ENCODE results near the gene IVD. TPM values are rescaled to one million over a fixed set of nuclear protein-coding genes. Genes with fewer than 3 reads are reported as not detected.
A peak's percentile ranks its signal among the peaks of the same experiment; 100 is the strongest.

The IVD gene
- total RNA-seq, 1 experiment from 2014 or later: 93.1 TPM

DNA sequence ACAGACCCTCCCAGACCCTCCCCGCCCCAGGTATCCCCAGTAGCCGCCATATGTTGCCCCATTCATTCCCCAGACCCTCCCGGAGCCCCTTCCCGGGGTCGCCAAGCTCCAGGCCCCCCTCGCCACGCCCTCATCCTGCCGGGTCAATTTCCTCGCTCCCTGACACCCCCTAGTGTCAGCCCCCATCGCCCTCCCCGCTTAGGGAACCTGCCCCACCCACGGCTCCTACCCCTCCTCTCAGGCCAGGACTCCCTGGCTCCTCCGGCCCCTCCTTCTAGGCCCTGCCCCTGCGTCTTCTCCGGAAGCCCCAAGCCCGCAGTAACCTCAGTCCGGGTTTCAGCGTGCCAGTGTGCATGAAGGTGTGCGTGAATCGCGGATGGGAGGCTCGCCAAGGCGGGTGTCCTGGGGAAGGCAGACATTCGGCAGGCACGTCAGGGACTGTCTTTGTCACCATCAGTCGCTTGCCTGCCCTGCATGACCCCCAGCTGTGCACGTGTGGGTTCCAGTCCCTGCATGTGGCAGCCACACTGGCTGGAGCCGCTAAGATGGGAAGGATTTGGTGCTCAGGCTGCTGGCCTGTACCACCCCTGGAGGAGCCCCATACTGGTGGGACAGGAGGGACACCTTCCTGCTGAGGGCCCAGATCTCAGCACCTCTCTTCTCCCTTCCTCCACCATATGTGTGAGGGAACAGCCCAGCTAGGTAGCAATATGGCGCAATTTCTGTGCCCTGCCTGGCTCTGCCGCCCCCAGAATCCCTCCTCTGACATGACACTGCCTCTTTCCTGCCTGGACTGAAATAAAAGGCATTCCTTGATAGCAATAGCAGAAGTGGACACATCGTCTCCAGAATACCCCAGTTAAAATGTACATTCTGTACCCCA is 46.9 kb upstream of the IVD start:
- Histone ChIP-seq H4K20me1 (ENCODE audit: control insufficient read depth, insufficient read depth, insufficient read length) (no peaks in the 10 kb centered on the region), H3K9me3 (ENCODE audit: control insufficient read depth, low read depth, low read length) (no peaks in the 10 kb centered on the region), H3K4ac (ENCODE audit: low read depth, low read length) (no peak overlapping the region), H3K23me2 (ENCODE audit: insufficient read length, low read depth, low read length, poor library complexity, severe bottlenecking) (peaks cover 8% of the 10 kb centered on the region), H2BK5ac (ENCODE audit: insufficient read length, low read length) (no peak overlapping the region), H2BK12ac (ENCODE audit: insufficient read length, low read depth, low read length) (no peak overlapping the region), H2BK120ac (ENCODE audit: low read depth, low read length, poor library complexity, severe bottlenecking) (no peak overlapping the region), H3K4me1 (ENCODE audit: insufficient read depth, low read length) (no peaks in the 10 kb centered on the region; the same call in 1 of the 2 replicates), H3K9ac (ENCODE audit: extremely low read depth, insufficient read length, low read length) (no peak overlapping the region), H4K5ac (ENCODE audit: insufficient read length, low read depth, low read length) (no peak overlapping the region), H3K79me1 (ENCODE audit: insufficient read depth, low read depth, low read length, poor library complexity, severe bottlenecking) (no peaks in the 10 kb centered on the region), H3K27me3 (ENCODE audit: insufficient read depth, low read length) (peaks cover 3% of the 10 kb centered on the region), H4K91ac (ENCODE audit: insufficient read length, low read depth, low read length) (no peak overlapping the region), H3K14ac (ENCODE audit: insufficient read depth, low read length) (no peak overlapping the region), H2AK5ac (ENCODE audit: insufficient read length, low read length) (no peak overlapping the region), H3K79me2 (ENCODE audit: insufficient read depth, low read length) (no peaks in the 10 kb centered on the region), H3T11ph (ENCODE audit: low read length) (no peak overlapping the region), H3K4me2 (ENCODE audit: insufficient read depth, insufficient read length, low read length) (peak overlapping the region; percentile 58), H2AFZ (ENCODE audit: low read length) (no peak overlapping the region), H3K27ac (ENCODE audit: insufficient read length, low read depth, low read length) (no peak overlapping the region), H3K56ac (ENCODE audit: insufficient read length, low read depth, low read length) (no peak overlapping the region), H2BK20ac (ENCODE audit: low read depth, low read length, poor library complexity, severe bottlenecking) (no peak overlapping the region), H2BK15ac (ENCODE audit: low read depth, low read length) (no peak overlapping the region), H3K18ac (ENCODE audit: insufficient read length, low read depth, low read length) (no peak overlapping the region), H3K23ac (ENCODE audit: insufficient read length, low read depth, low read length) (no peak overlapping the region), H4K8ac (replicated peaks; ENCODE audit: insufficient read length, low read depth, low read length) (no peak overlapping the region)
- Mint-ChIP-seq H3K36me3 (ENCODE audit: insufficient read depth in 1 of 3, low read depth in 3 of 3) (no peaks in the 10 kb centered on the region; a peak in 1 of 7 replicates), H3K27me3 (ENCODE audit: low read depth) (peaks cover 53% of the 10 kb centered on the region), H3K9me3 (no peaks in the 10 kb centered on the region), H3K27ac (no peak overlapping the region), H3K4me3 (peak overlapping the region; percentile 71 to 84), H3K4me1 (peaks cover 22 to 31% of the 10 kb centered on the region in 2 experiments)
- TF ChIP-seq, protein P1, sequence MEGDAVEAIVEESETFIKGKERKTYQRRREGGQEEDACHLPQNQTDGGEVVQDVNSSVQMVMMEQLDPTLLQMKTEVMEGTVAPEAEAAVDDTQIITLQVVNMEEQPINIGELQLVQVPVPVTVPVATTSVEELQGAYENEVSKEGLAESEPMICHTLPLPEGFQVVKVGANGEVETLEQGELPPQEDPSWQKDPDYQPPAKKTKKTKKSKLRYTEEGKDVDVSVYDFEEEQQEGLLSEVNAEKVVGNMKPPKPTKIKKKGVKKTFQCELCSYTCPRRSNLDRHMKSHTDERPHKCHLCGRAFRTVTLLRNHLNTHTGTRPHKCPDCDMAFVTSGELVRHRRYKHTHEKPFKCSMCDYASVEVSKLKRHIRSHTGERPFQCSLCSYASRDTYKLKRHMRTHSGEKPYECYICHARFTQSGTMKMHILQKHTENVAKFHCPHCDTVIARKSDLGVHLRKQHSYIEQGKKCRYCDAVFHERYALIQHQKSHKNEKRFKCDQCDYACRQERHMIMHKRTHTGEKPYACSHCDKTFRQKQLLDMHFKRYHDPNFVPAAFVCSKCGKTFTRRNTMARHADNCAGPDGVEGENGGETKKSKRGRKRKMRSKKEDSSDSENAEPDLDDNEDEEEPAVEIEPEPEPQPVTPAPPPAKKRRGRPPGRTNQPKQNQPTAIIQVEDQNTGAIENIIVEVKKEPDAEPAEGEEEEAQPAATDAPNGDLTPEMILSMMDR (conservative IDR thresholded peaks at IDR 0.05): no peak
- DNase-seq: peak; percentile 64
- WGBS (ENCODE audit: extremely low coverage, insufficient read length, low lambda C conversion rate): no CpG with 5 or more reads among the region's 31 CpGs
